ENCODE measurements around the gene TGFBR1.
"Not testable (repeated sequence)": the region's sequence is repeated elsewhere in the genome, so short reads cannot be mapped to it uniquely, and the experiment has no call there.

The TGFBR1 gene

GRCh38 chr9:99192786-99193465, 88.0 kb downstream of the TGFBR1 start:
- DNase-seq = peak; percentile 32 to 36

DNA sequence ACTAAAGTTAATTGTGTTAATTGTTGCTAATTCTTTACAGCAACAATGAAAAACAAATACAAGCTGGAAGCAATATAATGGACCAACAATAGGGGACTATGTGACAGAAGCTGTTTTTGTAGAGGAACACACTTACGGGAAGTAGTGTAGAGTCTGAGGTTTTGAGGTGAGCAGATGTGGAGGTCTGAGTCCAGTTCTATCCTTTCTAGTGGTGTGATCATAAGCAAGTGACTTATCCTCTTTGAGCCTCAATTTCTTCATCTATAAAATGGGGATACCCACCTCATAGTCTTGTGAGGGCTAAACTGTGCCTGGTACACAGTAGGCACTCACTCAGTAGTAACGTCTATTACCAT, 88.5 kb downstream of the TGFBR1 start:
- DNase-seq = no peak

DNA sequence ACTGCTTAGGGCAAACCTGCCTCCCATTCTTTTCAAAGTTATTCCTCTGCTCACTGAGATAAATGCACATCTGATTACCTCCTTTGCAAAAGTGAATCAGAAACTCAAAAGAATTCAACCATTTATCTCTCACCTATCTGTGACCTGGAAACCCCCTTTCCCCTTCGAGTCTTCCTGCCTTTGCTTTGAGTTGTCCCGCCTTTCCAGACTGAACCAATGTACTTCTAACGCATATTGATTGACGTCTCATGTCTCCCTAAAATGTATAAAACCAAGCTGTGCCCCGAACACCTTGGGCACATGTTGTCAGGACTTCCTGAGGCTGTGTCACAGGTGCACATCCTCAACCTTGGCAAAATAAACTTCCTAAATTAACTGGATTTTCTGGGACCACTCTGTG, 91.6 kb downstream of the TGFBR1 start:
- not testable (repeated sequence) for DNase-seq

- no peak for DNase-seq
Measured at GRCh38 chr9:99197124-99197630, 92.3 kb downstream of the TGFBR1 start.

DNA sequence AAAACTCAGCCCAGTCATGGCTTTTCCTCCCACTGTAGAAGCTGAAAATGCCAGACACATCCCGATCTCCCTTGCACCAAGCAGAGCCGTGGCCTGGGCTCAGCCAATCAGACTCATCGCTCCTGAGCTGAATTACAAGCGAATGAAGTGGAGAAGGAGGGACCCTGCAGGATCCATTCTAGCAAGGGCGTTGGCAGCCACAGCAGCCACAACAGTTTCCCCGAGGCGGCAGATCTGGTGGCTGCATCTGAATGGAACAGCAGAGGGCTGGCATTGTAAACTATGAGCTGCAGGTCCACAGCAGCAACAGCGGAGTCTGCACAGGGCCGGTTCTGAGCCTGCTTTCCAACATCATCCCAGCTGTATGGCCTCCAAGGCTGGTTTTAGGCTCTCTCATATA, 93.1 kb downstream of the TGFBR1 start:
- no peak for DNase-seq

DNA sequence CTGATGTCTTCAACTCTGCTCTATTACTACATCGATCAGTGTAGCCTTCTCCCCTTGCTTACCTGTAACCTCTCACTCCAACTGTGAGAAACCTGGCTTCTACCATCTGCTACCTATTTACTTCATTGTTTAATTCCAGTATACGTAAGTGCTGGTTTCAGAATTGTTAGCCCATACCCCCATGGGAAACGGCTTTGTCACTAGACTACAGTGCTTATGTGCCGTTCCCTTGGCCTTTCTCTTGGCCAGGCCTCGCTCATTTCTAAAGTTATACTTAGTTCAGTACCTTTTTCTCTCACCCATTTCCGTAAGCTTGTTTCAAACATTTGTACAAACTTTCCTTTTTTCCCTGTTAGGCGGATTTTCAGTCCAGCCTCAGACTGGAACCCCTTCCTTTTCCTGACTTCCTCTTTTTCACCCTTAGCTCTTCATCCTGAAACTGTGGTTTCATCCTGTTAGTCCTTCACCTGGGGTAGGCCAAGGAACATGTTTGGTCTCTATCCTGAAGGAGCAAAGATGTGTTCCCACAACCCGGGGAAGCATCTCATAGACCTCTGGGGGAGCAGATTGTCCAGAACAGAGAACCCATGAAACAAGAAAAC, 95.1 kb downstream of the TGFBR1 start:
- DNase-seq = no peak

DNA sequence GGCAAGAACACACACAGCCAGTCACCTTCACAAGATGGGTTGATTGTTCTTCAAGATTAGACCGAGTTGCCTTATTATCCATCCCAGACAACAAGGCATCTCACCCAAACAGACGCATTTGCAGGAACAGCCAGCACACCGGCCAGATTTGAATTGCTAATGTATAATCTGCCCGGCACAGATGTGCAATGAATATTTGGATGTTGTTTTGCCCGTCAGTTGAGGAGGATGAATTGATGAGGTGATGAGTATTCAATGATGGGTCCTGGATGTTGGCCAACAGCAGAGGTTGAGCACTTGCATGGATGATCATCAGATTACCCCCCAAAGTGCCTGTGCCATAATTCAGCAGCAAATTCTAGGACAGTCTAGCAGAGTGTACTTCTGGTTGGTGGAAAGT, 96.7 kb downstream of the TGFBR1 start:
- no peak for DNase-seq

Data from Kasumi-1 (cell line).